ENCODE data around the gene SUV39H1. TPM values are rescaled to one million over a fixed set of nuclear protein-coding genes. Genes with fewer than 3 reads are reported as not detected.

Gene SUV39H1
- total and polyA plus RNA-seq, 2 donors (not counting 1 experiment from before 2014, with no cell fraction given), result 6.7 to 9.5 TPM

- POLR2A ChIA-PET, result no interaction called here
These were observed 7.3 kb downstream of the SUV39H1 start for GRCh38 chrX:48703642-48704481.

More at GRCh38 chrX:48703642-48704481, 7.3 kb downstream of the SUV39H1 start:
- H3K4me1 ChIP-seq (ENCODE audit: control insufficient read depth in 2 of 2, insufficient read depth in 2 of 2, low read length in 2 of 2), result peaks cover 0 to 10% of the 10 kb centered on the region in 2 donors
- Mint-ChIP-seq H3K27me3 (no peaks in the 10 kb centered on the region), H3K4me1 (peaks cover 8% of the 10 kb centered on the region), H3K4me3 (no peak overlapping the region), H3K27ac (no peak overlapping the region), H3K9me3 (ENCODE audit: insufficient read depth) (no peaks in the 10 kb centered on the region)
- no peak for DNase-seq
- H3K79me2 ChIP-seq (ENCODE audit: control insufficient read depth, insufficient read depth, low read length), result no peaks in the 10 kb centered on the region
- no peaks in the 10 kb centered on the region for H3K27me3 ChIP-seq (replicated peaks in 1 of 4; ENCODE audit: control extremely low read depth in 1 of 4, control insufficient read depth in 3 of 4, insufficient read depth in 4 of 4, low read length in 3 of 4)
- TF ChIP-seq EZH2 (IDR thresholded peaks at IDR 0.05; ENCODE audit: borderline replicate concordance, insufficient read depth, low read depth, low read length, poor library complexity, severe bottlenecking) (no peak), CTCF (IDR thresholded peaks at IDR 0.05) (no peak)
- peaks cover 0 to 14% of the 10 kb centered on the region in 2 experiments for H3K36me3 ChIP-seq (replicated peaks in 1 of 2; ENCODE audit: control extremely low read depth in 1 of 2, control insufficient read depth in 1 of 2, extremely low read depth in 1 of 2, insufficient read depth in 2 of 2, low read length in 1 of 2)
- no peaks in the 10 kb centered on the region for H3K9me3 ChIP-seq (ENCODE audit: control extremely low read depth in 1 of 3, control insufficient read depth in 2 of 3, insufficient read depth in 1 of 3, low read length in 2 of 3)
- no peak overlapping the region for H3K9ac ChIP-seq (ENCODE audit: low read length)
- no peak overlapping the region for H2AFZ ChIP-seq (ENCODE audit: insufficient read depth, low read depth, low read length, poor library complexity, severe bottlenecking)
- no peak for ATAC-seq (ENCODE audit: low read depth)
- no peak overlapping the region for H3K27ac ChIP-seq (ENCODE audit: low read length in 2 of 2)
- no CpG with 5 or more reads among the region's 4 CpGs for WGBS (ENCODE audit: insufficient coverage)
- H3K4me2 ChIP-seq (replicated peaks; ENCODE audit: low read depth, low read length, poor library complexity, severe bottlenecking), result no peak overlapping the region
- no peaks in the 10 kb centered on the region for H4K20me1 ChIP-seq (ENCODE audit: control insufficient read depth, insufficient read depth, low read length, poor library complexity, severe bottlenecking)
- no peak overlapping the region for H3K4me3 ChIP-seq (ENCODE audit: control extremely low read depth in 1 of 5, extremely low read depth in 1 of 5, insufficient read depth in 1 of 5, low read depth in 2 of 5, low read length in 4 of 5)
- intact Hi-C loops (cut with micrococcal nuclease), result no loop called here
- CTCF ChIA-PET, result no interaction called here
